ENCODE data around the gene RHOBTB3. TPM values are rescaled to one million over a fixed set of nuclear protein-coding genes. Genes with fewer than 3 reads are reported as not detected.

Gene RHOBTB3
- total RNA-seq, 1 donor from 2014 or later: 21.6 TPM

DNA sequence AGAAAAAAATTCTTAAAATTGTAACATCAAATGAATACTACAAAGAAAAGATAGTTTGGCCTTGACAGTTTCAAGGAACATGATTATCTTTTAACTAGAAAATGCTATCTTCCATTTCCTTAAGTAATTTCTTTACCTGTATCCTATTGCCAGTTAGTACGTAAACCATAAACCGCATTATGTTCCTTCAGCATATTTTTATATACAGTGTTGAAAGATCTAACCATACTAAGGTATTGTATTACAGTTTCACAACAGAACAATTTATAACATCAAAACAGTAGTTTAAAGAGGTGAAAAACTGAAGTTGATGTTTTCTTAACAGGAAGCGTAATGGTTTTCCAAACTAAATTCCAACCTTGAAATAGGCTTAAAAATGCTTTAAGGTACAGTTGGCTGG lies 46.3 kb downstream of the RHOBTB3 start:
- Histone ChIP-seq H3K4me3 (ENCODE audit: low read depth, low read length) (no peak overlapping the region), H3K27me3 (ENCODE audit: control insufficient read depth, insufficient read depth, low read length) (no peaks in the 10 kb centered on the region), H3K36me3 (ENCODE audit: control insufficient read depth, insufficient read depth, low read length) (no peaks in the 10 kb centered on the region)
- peak; percentile 78 for DNase-seq (ENCODE audit: low read depth)
- FAIRE-seq: no peak
- TF ChIP-seq, protein P1, sequence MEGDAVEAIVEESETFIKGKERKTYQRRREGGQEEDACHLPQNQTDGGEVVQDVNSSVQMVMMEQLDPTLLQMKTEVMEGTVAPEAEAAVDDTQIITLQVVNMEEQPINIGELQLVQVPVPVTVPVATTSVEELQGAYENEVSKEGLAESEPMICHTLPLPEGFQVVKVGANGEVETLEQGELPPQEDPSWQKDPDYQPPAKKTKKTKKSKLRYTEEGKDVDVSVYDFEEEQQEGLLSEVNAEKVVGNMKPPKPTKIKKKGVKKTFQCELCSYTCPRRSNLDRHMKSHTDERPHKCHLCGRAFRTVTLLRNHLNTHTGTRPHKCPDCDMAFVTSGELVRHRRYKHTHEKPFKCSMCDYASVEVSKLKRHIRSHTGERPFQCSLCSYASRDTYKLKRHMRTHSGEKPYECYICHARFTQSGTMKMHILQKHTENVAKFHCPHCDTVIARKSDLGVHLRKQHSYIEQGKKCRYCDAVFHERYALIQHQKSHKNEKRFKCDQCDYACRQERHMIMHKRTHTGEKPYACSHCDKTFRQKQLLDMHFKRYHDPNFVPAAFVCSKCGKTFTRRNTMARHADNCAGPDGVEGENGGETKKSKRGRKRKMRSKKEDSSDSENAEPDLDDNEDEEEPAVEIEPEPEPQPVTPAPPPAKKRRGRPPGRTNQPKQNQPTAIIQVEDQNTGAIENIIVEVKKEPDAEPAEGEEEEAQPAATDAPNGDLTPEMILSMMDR (IDR thresholded peaks at IDR 0.05; ENCODE audit: insufficient read depth, low read length, severe bottlenecking): no peak

DNA sequence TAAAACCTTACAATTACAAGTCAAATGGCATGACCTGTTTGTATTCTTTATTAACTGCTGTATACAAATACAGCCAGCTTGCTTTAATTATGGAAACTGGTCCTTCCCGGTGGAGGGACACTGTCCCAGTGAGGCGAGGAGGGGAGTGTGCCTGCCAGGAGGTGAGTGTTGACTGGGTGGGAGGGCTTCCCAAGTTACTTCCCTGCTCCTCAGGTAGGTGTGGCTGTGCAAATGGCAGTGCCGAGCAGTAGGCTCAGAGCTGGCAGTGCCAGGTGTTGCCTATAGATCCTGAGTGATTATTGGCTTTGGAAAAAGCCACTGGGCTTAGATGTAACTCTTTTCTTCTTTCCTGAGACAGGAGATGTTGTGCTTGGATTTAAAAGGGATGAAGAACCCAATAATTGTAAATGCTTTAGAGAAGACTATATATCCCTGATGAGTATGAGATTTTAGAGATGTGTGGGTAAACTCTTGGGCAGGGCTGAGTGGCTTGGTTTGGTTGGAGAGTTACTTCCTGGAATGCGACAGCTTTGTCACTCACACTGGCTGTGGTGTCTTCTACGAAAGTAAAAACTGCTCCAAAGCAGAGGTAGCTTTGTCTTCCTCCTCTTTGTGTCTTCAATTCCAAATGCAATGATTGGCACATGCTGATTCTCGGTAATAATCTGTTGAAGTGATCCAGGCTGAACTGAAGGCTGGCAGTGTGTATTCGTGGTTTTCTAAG lies 47.7 kb downstream of the RHOBTB3 start:
- H3K4me3 ChIP-seq (ENCODE audit: low read depth, low read length): no peak overlapping the region
- DNase-seq (ENCODE audit: low read depth): no peak
- no peaks in the 10 kb centered on the region for H3K36me3 ChIP-seq (ENCODE audit: control insufficient read depth, insufficient read depth, low read length)
- TF ChIP-seq, protein P1 (IDR thresholded peaks at IDR 0.05; ENCODE audit: insufficient read depth, low read length, severe bottlenecking): no peak
- H3K27me3 ChIP-seq (ENCODE audit: control insufficient read depth, insufficient read depth, low read length): no peaks in the 10 kb centered on the region
- no peak for FAIRE-seq

DNA sequence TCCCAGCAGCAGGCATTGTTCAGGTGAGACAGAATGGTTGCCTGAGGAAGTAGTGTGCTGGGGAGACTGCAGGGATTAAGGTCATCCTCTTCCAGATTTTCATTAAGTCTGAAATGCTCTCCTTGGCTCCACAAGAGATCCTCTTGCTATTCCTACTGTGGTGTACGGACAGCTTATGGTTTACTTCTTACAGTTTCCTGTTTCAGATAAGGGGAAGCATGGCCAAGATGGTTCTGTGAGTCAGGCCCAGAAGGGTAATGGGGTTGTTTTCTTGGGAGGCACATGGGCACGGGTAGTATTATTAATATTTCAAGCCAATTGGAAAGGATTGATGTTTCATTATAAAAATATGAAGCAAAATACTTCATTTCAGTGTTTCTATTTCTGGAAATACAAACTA lies 48.5 kb downstream of the RHOBTB3 start:
- H3K4me3 ChIP-seq (ENCODE audit: low read depth, low read length): no peak overlapping the region
- TF ChIP-seq, protein P1 (IDR thresholded peaks at IDR 0.05; ENCODE audit: insufficient read depth, low read length, severe bottlenecking): no peak
- H3K36me3 ChIP-seq (ENCODE audit: control insufficient read depth, insufficient read depth, low read length): no peaks in the 10 kb centered on the region
- FAIRE-seq (no peak), DNase-seq (ENCODE audit: low read depth) (no peak)
- H3K27me3 ChIP-seq (ENCODE audit: control insufficient read depth, insufficient read depth, low read length): no peaks in the 10 kb centered on the region

DNA sequence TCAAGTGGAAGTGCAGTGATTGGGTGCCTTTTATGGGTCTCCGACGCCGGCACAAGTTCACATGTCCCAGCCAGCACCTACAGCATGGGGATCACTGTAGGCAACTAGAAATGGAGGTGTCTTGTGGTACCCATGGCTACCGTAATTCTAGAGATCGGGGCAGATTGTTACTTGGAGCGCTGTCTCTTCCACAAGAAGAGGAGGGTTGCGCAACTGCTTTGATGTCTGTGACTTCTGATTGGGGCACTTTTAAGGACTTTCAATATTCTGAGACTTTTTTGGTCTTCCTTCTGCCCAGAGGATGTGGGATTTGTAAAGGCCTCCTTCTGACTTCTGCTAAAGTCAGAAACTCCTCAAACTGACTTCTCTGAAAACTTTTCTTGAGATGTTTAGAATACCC lies 49.5 kb downstream of the RHOBTB3 start:
- no peak for DNase-seq (ENCODE audit: low read depth)

DNA sequence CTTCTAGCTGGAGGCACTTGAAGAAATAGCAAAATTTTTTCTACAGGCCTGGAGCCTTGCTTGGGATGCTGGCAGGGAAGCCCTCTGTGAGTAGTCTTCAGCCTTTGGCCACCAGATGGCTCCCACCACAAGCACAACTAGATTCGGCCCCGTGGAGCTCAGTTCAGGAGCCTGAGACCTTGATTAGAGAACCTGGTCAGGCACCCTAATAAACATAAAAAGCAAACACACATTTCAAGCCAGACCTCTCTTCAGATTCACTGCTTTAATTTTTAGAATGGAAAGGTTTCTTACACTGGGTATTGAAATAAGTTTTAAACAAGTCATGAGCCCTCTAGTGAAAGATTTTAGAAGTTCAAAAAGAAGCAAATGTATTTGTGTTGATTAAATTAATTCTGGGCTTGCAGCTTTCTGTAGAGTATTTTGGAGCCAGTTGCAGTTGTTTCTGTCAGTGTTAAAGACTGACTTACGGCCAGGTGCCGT lies 50.0 kb downstream of the RHOBTB3 start:
- DNase-seq (ENCODE audit: low read depth) (peak; percentile 70), FAIRE-seq (no peak)
- Histone ChIP-seq H3K36me3 (ENCODE audit: control insufficient read depth, insufficient read depth, low read length) (no peaks in the 10 kb centered on the region), H3K27me3 (ENCODE audit: control insufficient read depth, insufficient read depth, low read length) (no peaks in the 10 kb centered on the region), H3K4me3 (ENCODE audit: low read depth, low read length) (no peak overlapping the region)
- TF ChIP-seq, protein P1 (IDR thresholded peaks at IDR 0.05; ENCODE audit: insufficient read depth, low read length, severe bottlenecking): peak; percentile 89

More for the DNA sequence above, 49.5 kb downstream of the RHOBTB3 start:
- TF ChIP-seq, protein P1 (IDR thresholded peaks at IDR 0.05; ENCODE audit: insufficient read depth, low read length, severe bottlenecking): no peak
- no peak overlapping the region for H3K4me3 ChIP-seq (ENCODE audit: low read depth, low read length)
- no peaks in the 10 kb centered on the region for H3K36me3 ChIP-seq (ENCODE audit: control insufficient read depth, insufficient read depth, low read length)
- no peak for FAIRE-seq
- no peaks in the 10 kb centered on the region for H3K27me3 ChIP-seq (ENCODE audit: control insufficient read depth, insufficient read depth, low read length)

DNA sequence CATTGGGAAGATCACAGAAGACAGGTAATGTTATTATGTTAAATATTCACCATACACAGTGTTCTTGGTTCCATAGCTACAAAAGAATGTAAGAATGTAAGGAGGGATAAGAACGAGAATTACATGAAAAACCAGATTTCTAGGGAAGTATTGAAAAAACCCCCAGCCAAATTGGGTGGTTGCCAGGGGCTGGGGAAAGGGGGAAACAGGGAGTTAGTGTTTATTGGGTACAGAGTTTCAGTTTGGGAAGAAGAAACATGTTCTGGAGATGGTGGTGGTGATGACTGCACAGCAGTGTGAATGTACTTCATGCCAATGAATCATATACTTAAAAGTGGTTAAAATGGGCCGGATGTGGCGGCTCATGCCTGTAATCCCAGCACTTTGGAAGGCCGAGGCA lies 51.0 kb downstream of the RHOBTB3 start:
- Histone ChIP-seq H3K4me3 (ENCODE audit: low read depth, low read length) (no peak overlapping the region), H3K36me3 (ENCODE audit: control insufficient read depth, insufficient read depth, low read length) (no peaks in the 10 kb centered on the region), H3K27me3 (ENCODE audit: control insufficient read depth, insufficient read depth, low read length) (no peaks in the 10 kb centered on the region)
- TF ChIP-seq, protein P1 (IDR thresholded peaks at IDR 0.05; ENCODE audit: insufficient read depth, low read length, severe bottlenecking): no peak
- no peak for DNase-seq (ENCODE audit: low read depth)
- no peak for FAIRE-seq
